Activated CD8-positive, alpha-beta memory T cell treated with anti-CD3 and anti-CD28 coated beads for 4 hours (primary cell): ENCODE data around the gene CTPS2.
"Not testable (repeated sequence)": the region's sequence is repeated elsewhere in the genome, so short reads cannot be mapped to it uniquely, and the experiment has no call there.

Source experiments
- DNase-seq, 2 donors: peaks; one replicate each; pipeline ENCODE4 v3.0.0-alpha.2; 2020; ENCODE audit warnings: low read depth in 2 of 2

The CTPS2 gene

DNA sequence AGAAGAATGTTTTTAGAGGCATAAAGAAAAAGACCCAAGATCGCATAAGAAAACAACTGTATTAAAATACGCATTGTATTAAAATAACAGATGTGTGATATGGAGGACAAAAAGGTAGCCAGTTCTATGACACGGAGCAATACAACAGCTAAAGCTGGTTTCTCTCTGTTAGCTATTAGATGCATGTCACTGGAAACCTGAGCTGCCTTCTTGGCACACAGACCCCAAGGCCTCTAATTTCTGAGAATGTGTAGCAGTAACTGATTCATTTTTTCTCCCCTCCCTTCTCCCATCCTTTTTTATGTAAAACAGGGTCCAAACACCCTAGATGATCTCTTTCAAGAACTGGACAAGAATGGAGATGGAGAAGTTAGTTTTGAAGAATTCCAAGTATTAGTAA is 58.4 kb downstream of the CTPS2 start:
- DNase-seq, result no peak

- no peak for DNase-seq
These were observed 59.0 kb downstream of the CTPS2 start for GRCh38 chrX:16653424-16653823.

DNA sequence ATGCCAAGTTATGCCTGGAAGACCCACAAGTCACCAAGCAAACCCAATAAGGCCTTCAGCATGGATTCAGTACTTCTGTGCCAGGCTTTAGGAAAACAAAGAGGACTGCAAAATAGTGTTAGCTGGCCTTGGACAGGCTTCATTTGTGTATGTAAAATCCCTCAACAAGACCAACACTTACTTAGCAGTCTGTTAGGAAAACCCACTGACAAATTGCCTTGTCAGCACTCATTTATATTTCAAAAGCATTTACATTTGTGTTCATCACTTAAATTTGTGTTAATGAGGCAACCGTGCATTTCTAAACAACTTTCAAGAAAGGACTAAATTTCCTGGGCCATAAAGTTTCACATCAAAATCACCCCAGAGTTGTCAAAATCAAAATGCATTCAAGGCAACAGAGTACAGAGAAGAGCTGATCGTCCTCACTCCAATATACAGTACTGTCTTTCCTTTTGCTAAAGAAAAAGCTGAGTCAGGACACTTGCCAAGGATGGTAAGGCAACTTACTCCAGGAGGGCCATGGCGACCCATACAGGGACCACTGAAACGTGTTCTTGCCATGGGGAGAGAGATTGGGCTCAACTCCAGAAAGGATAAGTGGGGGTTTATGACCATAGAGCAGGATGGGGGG is 61.0 kb downstream of the CTPS2 start:
- DNase-seq, result no peak

- DNase-seq, result no peak
These were observed 62.6 kb downstream of the CTPS2 start, which contains the start of gene S100G for GRCh38 chrX:16649858-16650257. TSS of gene S100G (plus strand) at chrX:16650158. CDS start at chrX:16651007, 849 bp downstream.

DNA sequence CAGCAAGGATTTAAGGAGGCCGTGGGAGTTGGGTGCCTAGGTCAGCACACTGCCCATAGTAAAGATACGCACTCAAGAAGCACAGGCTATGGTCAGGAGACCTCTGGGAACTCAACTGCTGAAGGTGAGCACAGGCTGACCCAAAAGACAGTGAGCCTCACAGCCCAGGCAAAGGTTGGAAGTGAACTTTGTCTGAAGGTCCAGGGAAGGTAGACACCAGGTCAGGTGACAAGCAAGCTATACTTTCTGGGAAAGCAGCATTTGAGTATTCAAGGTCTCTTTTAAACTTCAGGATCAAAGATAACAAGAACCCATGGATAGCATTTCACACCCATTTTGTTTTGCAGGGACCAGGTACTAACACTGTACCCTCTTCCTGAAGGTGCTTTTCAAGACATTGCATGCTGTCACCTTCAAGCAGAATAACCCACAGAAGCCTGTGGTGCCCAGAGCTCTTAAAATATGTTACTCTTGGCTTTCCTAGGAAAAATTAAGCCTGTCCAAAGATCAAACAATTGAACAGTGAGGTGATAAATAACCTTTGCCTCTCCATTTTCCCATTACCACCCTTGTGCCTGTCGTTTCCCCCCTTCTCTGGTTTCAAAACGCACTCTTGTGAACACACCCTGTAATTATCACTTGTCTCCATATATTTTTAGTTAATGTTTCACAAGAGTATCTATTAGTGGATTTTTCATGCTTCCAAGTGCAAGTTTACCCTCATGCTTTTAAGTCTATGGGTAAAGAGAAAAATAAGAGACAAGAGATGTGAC is 65.9 kb downstream of the CTPS2 start:
- no peak for DNase-seq

DNA sequence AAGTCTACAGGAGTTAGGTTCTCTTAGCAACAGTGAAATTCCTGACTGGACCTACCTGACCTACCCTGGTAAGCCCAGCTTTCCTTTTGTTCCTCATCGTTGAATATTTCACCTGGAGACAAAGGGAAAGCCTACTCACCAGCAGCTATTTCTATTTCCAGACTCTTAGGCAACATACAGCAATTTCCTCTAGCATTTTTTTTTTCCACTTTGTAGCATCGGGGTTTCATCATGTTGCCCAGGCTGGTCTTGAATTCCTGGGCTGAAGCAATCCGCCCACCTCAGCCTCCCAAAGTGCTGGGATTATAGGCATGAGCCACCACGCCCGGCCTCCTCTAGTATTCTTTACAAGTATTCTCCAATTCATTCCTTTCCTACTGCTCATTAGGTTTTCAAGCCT is 69.3 kb downstream of the CTPS2 start:
- DNase-seq, result no peak

DNA sequence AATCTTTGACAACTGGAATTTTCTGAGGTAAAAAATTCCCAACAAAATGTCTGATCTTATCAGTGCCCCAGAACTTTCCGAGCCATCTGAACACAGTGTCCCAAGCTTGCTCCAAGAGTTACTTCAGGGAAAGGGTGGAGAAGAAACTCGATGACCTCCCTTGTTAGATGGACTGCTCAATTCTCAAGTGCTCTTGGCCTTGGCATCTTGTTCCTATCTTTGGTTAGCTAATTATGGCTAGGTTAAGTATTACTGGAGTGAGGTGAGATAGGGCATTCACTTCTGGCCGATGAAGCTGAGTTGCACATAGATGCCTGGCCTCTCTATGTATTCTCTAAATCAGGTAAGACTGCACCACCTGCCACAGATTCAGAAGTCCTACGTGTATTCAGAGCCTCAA is 71.6 kb downstream of the CTPS2 start:
- DNase-seq, result no peak

- no peak for DNase-seq
These were observed 72.5 kb downstream of the CTPS2 start for GRCh38 chrX:16639966-16640365.

DNA sequence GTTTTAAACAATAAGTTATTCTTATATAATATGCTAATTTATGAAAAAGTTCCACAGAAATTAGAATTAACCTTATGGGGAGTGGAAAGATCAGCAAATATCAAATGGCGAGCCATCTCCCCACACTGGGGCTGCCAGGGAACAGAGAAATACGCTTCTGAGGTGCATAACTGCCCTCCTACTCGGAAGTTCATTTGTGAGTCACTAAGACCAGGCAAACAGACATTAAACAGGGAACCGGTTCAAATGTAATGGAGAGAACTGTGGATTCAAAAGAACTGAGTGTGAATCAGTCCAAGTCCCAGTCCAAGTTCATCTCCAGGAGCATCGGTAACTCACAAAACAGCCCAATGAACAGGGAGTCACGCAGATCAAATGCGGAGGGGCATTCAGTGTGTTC is 73.9 kb downstream of the CTPS2 start:
- DNase-seq, result no peak

- DNase-seq, result no peak
These were observed 76.9 kb downstream of the CTPS2 start for GRCh38 chrX:16635596-16635995.

GRCh38 chrX:16635040-16635439 is 77.4 kb downstream of the CTPS2 start:
- no peak for DNase-seq

DNA sequence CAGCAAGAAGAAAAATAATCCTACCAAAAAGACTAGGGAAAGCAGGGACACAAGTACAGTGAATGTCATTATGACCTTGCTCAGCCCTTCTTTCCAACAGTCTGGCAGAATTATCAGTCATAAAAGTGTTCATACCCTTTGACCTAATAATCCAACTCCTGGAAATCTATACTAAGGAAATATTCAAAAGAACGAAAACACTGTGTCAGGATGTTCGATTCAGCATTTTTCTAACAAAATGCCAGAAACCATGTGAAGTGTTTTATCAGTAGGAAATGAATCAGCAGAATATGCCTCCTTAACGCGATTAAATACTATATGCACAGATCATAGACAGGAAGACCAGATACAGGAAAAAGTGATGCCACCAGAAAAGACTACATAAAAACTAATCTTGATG is 78.7 kb downstream of the CTPS2 start:
- no peak for DNase-seq

DNA sequence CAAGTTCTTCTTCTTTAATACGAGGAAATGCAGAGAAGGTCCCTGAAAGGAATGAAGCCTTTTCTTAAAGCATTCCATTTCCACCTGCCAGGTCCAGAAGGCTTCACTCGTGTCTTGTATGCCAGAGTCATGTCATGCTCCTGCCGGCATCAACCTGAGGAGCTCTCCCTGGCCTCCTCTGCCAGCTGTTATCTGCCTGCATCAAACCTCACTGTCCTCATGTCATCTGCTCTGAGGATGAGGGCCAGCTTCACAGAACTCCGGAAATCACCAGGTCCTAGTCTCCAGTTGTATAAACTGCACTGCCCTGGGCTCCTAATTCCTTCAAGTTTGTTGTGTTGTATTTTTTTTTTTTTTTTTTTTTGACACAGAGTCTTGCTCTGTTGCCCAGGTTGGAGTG is 82.6 kb downstream of the CTPS2 start:
- no peak for DNase-seq

- DNase-seq, result no peak
These were observed 83.4 kb downstream of the CTPS2 start for GRCh38 chrX:16628946-16629595.

GRCh38 chrX:16628511-16628910 is 84.0 kb downstream of the CTPS2 start:
- DNase-seq, result not testable (repeated sequence)

GRCh38 chrX:16619024-16619423 is 93.4 kb downstream of the CTPS2 start:
- no peak for DNase-seq

- DNase-seq, result no peak
These were observed 94.0 kb downstream of the CTPS2 start for GRCh38 chrX:16618422-16618821.

- no peak for DNase-seq
These were observed 95.1 kb downstream of the CTPS2 start for GRCh38 chrX:16617382-16617781.

- DNase-seq, result no peak
These were observed 100.1 kb downstream of the CTPS2 start for GRCh38 chrX:16612257-16612897.

GRCh38 chrX:16610654-16611053 is 101.8 kb downstream of the CTPS2 start:
- DNase-seq, result not testable (repeated sequence)

DNA sequence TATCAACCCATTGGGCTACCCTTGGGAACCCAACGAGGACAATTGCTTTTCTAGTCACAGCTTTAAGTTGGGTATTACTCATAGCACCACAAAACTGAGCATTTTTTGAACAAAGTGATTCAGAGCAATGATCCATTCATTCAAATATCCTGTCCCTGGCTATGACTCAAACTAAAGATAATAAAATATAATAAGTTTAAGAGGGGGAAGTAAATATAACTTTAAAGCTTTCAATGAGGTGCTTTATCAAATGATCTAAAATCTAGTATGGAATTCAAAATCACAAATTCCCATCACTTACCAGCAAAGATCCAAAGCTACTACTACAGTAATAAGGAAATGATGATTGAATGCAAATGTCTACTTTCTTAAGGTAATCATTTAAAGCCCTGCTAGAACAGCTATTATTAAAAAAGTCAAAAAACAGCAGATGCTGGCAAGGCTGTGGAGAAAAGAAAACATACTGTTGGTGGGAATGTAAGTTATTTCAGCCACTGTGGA is 102.3 kb downstream of the CTPS2 start:
- no peak for DNase-seq

GRCh38 chrX:16606142-16606720 is 106.2 kb downstream of the CTPS2 start:
- DNase-seq, result no peak
